CD4-positive, CD25-positive, alpha-beta regulatory T cell (primary cell): ENCODE data around the gene IFI6. TPM values are rescaled to one million over a fixed set of nuclear protein-coding genes. Genes with fewer than 3 reads are reported as not detected.

Experiments used
- ATAC-seq, 2 donors: fragments of 150-1000 bp; cut with Tn5 transposase; one replicate each; pipeline ENCODE4 v1.10.0; 2021; ENCODE audit warnings: low read depth in 2 of 2, moderate number of reproducible peaks in 2 of 2, moderate library complexity in 1 of 2
- DNase-seq, 3 donors: peaks; one replicate each; pipeline versions ENCODE4 v3.0.0 to v3.0.0-alpha.2; 2012 to 2022; ENCODE audit warnings: mixed read lengths in 1 of 3
- H3K27ac ChIP-seq: one replicate; pipeline ENCODE4 v1.7.0; 2013; ENCODE audit warnings: mild to moderate bottlenecking, low read length; ENCODE audit not compliant: insufficient read depth, poor library complexity, severe bottlenecking
- H3K27me3 ChIP-seq: one replicate; pipeline ENCODE4 v1.7.0; 2013; ENCODE audit warnings: low read length; ENCODE audit not compliant: control insufficient read depth, insufficient read depth
- H3K36me3 ChIP-seq: one replicate; pipeline ENCODE4 v1.7.0; 2013; ENCODE audit warnings: mild to moderate bottlenecking, low read length, moderate library complexity; ENCODE audit not compliant: control insufficient read depth, insufficient read depth
- H3K4me1 ChIP-seq: 2 replicates; pipeline ENCODE4 v1.7.0; 2013; ENCODE audit warnings: mild to moderate bottlenecking, low read length; ENCODE audit not compliant: insufficient read depth, control insufficient read depth, poor library complexity, severe bottlenecking
- H3K4me3 ChIP-seq: one replicate; pipeline ENCODE4 v1.7.0; 2013; ENCODE audit warnings: low read depth, mild to moderate bottlenecking, low read length, moderate library complexity
- H3K9me3 ChIP-seq, 2 experiments: 1 replicate in 1 of 2; 2 replicates in 1 of 2; pipeline ENCODE4 v1.7.0; 2013; ENCODE audit warnings: low read length in 2 of 2, mild to moderate bottlenecking in 1 of 2, moderate library complexity in 1 of 2; ENCODE audit not compliant: control insufficient read depth in 2 of 2
- H3K27ac Mint-ChIP-seq, 3 donors: one replicate each; pipeline ENCODE4 v1.8.0; 2020 to 2022; ENCODE audit warnings: mild to moderate bottlenecking in 3 of 3, mixed read lengths in 3 of 3, moderate library complexity in 2 of 3
- H3K27me3 Mint-ChIP-seq: one replicate; pipeline ENCODE4 v1.8.0; 2022; ENCODE audit warnings: mild to moderate bottlenecking, mixed read lengths
- H3K36me3 Mint-ChIP-seq: one replicate; pipeline ENCODE4 v1.8.0; 2020; ENCODE audit warnings: mixed read lengths
- H3K4me1 Mint-ChIP-seq, 4 donors: one replicate each; pipeline ENCODE4 v1.8.0; 2020 to 2022; ENCODE audit warnings: mixed read lengths in 4 of 4, mild to moderate bottlenecking in 1 of 4
- H3K4me3 Mint-ChIP-seq, 4 donors: one replicate each; pipeline ENCODE4 v1.8.0; 2020 to 2022; ENCODE audit warnings: mild to moderate bottlenecking in 4 of 4, mixed read lengths in 4 of 4, moderate library complexity in 3 of 4
- H3K9me3 Mint-ChIP-seq, 7 donors: one replicate each; pipeline ENCODE4 v1.8.0; 2020 to 2022; ENCODE audit warnings: mixed read lengths in 7 of 7, mild to moderate bottlenecking in 3 of 7, moderate library complexity in 2 of 7
- polyA plus RNA-seq, 4 donors: library from polyadenylated mRNA; unstranded; fragments of 300-500 nt; fragmentation: Illumina TruSeq; gene quantifications; one replicate each; pipeline ENCODE4 v1.2.3, GENCODE V29; 2021
- total RNA-seq: library from RNA; stranded (reverse); gene quantifications from one replicate; pipeline ENCODE4 v1.2.3, GENCODE V29; 2022

The IFI6 gene
- total and polyA plus RNA-seq, 5 donors from 2014 or later = 49.7 to 199 (median 169) TPM

GRCh38 chr1:27655151-27655937 is 16.6 kb downstream of the IFI6 start:
- H3K4me3 Mint-ChIP-seq = peak overlapping the region in 2 of 4 donors; percentile 19 to 64

GRCh38 chr1:27652111-27652864 is 19.7 kb downstream of the IFI6 start:
- Histone ChIP-seq H3K36me3 (no peaks in the 10 kb centered on the region), H3K4me3 (no peak overlapping the region), H3K27ac (no peak overlapping the region), H3K4me1 (no peaks in the 10 kb centered on the region), H3K9me3 (no peaks in the 10 kb centered on the region), H3K27me3 (no peaks in the 10 kb centered on the region)
- H3K4me3 Mint-ChIP-seq = no peak overlapping the region
- peak overlapping the region in 1 of 3 donors; percentile 7 for H3K27ac Mint-ChIP-seq
- DNase-seq = no peak
- no peaks in the 10 kb centered on the region for H3K27me3 Mint-ChIP-seq
- H3K4me1 Mint-ChIP-seq = peaks cover 0 to 10% (median 8%) of the 10 kb centered on the region in 4 donors
- H3K36me3 Mint-ChIP-seq = no peaks in the 10 kb centered on the region
- H3K9me3 Mint-ChIP-seq = no peaks in the 10 kb centered on the region
- ATAC-seq = no peak

More at GRCh38 chr1:27655151-27655937, 16.6 kb downstream of the IFI6 start:
- no peak for ATAC-seq
- Histone ChIP-seq H3K36me3 (no peaks in the 10 kb centered on the region), H3K4me3 (no peak overlapping the region), H3K9me3 (no peaks in the 10 kb centered on the region), H3K4me1 (peaks cover 13% of the 10 kb centered on the region), H3K27me3 (no peaks in the 10 kb centered on the region), H3K27ac (no peak overlapping the region)
- Mint-ChIP-seq H3K36me3 (no peaks in the 10 kb centered on the region), H3K27ac (peak overlapping the region; percentile 55 to 80 (median 59)), H3K9me3 (no peaks in the 10 kb centered on the region), H3K4me1 (peaks cover under 1 to 25% (median 17%) of the 10 kb centered on the region in 4 donors), H3K27me3 (no peaks in the 10 kb centered on the region)
- no peak for DNase-seq

- no peaks in the 10 kb centered on the region for H3K9me3 Mint-ChIP-seq
- no peak for ATAC-seq
- Histone ChIP-seq H3K27me3 (no peaks in the 10 kb centered on the region), H3K27ac (no peak overlapping the region), H3K9me3 (no peaks in the 10 kb centered on the region), H3K4me3 (no peak overlapping the region), H3K36me3 (no peaks in the 10 kb centered on the region), H3K4me1 (no peaks in the 10 kb centered on the region)
- H3K27me3 Mint-ChIP-seq = no peaks in the 10 kb centered on the region
- H3K4me1 Mint-ChIP-seq = peaks cover 0 to 9% (median 8%) of the 10 kb centered on the region in 4 donors
- peak overlapping the region in 2 of 3 donors; percentile 63 to 65 for H3K27ac Mint-ChIP-seq
- H3K4me3 Mint-ChIP-seq = no peak overlapping the region
- no peak for DNase-seq
- no peaks in the 10 kb centered on the region for H3K36me3 Mint-ChIP-seq
Observed at GRCh38 chr1:27650539-27651175, 21.3 kb downstream of the IFI6 start.

- peak overlapping the region; percentile 46 to 65 (median 63) for H3K27ac Mint-ChIP-seq
- H3K4me1 Mint-ChIP-seq = peaks cover 0 to 11% (median 8%) of the 10 kb centered on the region in 4 donors
- no peaks in the 10 kb centered on the region for H3K9me3 ChIP-seq
- no peak overlapping the region for H3K27ac ChIP-seq
- DNase-seq = no peak
- H3K27me3 Mint-ChIP-seq = no peaks in the 10 kb centered on the region
- H3K36me3 ChIP-seq = no peaks in the 10 kb centered on the region
- no peak overlapping the region for H3K4me3 Mint-ChIP-seq
- no peaks in the 10 kb centered on the region for H3K4me1 ChIP-seq
- H3K36me3 Mint-ChIP-seq = no peaks in the 10 kb centered on the region
- no peaks in the 10 kb centered on the region for H3K27me3 ChIP-seq
- no peaks in the 10 kb centered on the region for H3K9me3 Mint-ChIP-seq
- H3K4me3 ChIP-seq = no peak overlapping the region
- no peak for ATAC-seq
Observed at GRCh38 chr1:27650171-27650538, 21.8 kb downstream of the IFI6 start.

- peak overlapping the region in 2 of 3 donors; percentile 14 to 73 for H3K27ac Mint-ChIP-seq
- Histone ChIP-seq H3K4me1 (no peaks in the 10 kb centered on the region), H3K4me3 (no peak overlapping the region), H3K27ac (no peak overlapping the region), H3K9me3 (no peaks in the 10 kb centered on the region), H3K36me3 (no peaks in the 10 kb centered on the region), H3K27me3 (no peaks in the 10 kb centered on the region)
- ATAC-seq = no peak
- H3K27me3 Mint-ChIP-seq = no peaks in the 10 kb centered on the region
- no peaks in the 10 kb centered on the region for H3K36me3 Mint-ChIP-seq
- H3K4me3 Mint-ChIP-seq = no peak overlapping the region
- no peak for DNase-seq
- peaks cover 0 to 18% (median 9%) of the 10 kb centered on the region in 4 donors for H3K4me1 Mint-ChIP-seq
- no peaks in the 10 kb centered on the region for H3K9me3 Mint-ChIP-seq
Observed at GRCh38 chr1:27649306-27649635, 22.7 kb downstream of the IFI6 start.

- DNase-seq (no peak), ATAC-seq (no peak)
- H3K4me1 ChIP-seq = no peaks in the 10 kb centered on the region
- no peaks in the 10 kb centered on the region for H3K27me3 Mint-ChIP-seq
- peaks cover 4 to 23% (median 14%) of the 10 kb centered on the region in 4 donors for H3K4me1 Mint-ChIP-seq
- no peaks in the 10 kb centered on the region for H3K9me3 ChIP-seq
- no peak overlapping the region for H3K4me3 Mint-ChIP-seq
- peak overlapping the region in 2 of 3 donors; percentile 14 to 73 for H3K27ac Mint-ChIP-seq
- H3K36me3 Mint-ChIP-seq = no peaks in the 10 kb centered on the region
- H3K27me3 ChIP-seq = no peaks in the 10 kb centered on the region
- no peaks in the 10 kb centered on the region for H3K9me3 Mint-ChIP-seq
- H3K4me3 ChIP-seq = no peak overlapping the region
- H3K36me3 ChIP-seq = no peaks in the 10 kb centered on the region
- H3K27ac ChIP-seq = no peak overlapping the region
Observed at GRCh38 chr1:27648602-27649305, 23.2 kb downstream of the IFI6 start.

- H3K4me1 Mint-ChIP-seq = peaks cover 7 to 28% (median 18%) of the 10 kb centered on the region in 4 donors
- no peaks in the 10 kb centered on the region for H3K36me3 ChIP-seq
- no peak overlapping the region for H3K4me3 ChIP-seq
- no peak overlapping the region for H3K4me3 Mint-ChIP-seq
- no peaks in the 10 kb centered on the region for H3K9me3 ChIP-seq
- no peaks in the 10 kb centered on the region for H3K36me3 Mint-ChIP-seq
- ATAC-seq (no peak), DNase-seq (no peak)
- no peaks in the 10 kb centered on the region for H3K4me1 ChIP-seq
- H3K27me3 Mint-ChIP-seq = no peaks in the 10 kb centered on the region
- H3K9me3 Mint-ChIP-seq = no peaks in the 10 kb centered on the region
- H3K27me3 ChIP-seq = no peaks in the 10 kb centered on the region
- no peak overlapping the region for H3K27ac Mint-ChIP-seq
- H3K27ac ChIP-seq = no peak overlapping the region
Observed at GRCh38 chr1:27647328-27647727, 24.7 kb downstream of the IFI6 start.
